Skeletal muscle satellite cell (primary cell): ENCODE data around the gene RALBP1.
"Not testable (repeated sequence)": the region's sequence is repeated elsewhere in the genome, so short reads cannot be mapped to it uniquely, and the experiment has no call there.

Experiments used
- H3K27me3 ChIP-seq: 2 replicates; pipeline ENCODE4 v1.7.0; 2013; ENCODE audit warnings: low read length; ENCODE audit not compliant: control insufficient read depth, insufficient read depth
- H3K36me3 ChIP-seq: 2 replicates; pipeline ENCODE4 v1.7.0; 2013; ENCODE audit warnings: mild to moderate bottlenecking, control low read depth, low read length; ENCODE audit not compliant: insufficient read depth
- H3K4me1 ChIP-seq: 2 replicates; pipeline ENCODE4 v1.7.0; 2013; ENCODE audit warnings: low read length; ENCODE audit not compliant: control insufficient read depth, insufficient read depth
- H3K4me2 ChIP-seq: 2 replicates; pipeline ENCODE4 v1.7.0; 2013; ENCODE audit warnings: mild to moderate bottlenecking, low read length
- H3K4me3 ChIP-seq: 2 replicates; pipeline ENCODE4 v1.7.0; 2013; ENCODE audit warnings: low read length
- H3K9ac ChIP-seq: 2 replicates; pipeline ENCODE4 v1.7.0; 2013; ENCODE audit warnings: mild to moderate bottlenecking, low read depth, low read length, moderate library complexity
- H3K9me3 ChIP-seq: replicated peaks from 2 replicates; pipeline ENCODE4 v1.7.0; 2013; ENCODE audit warnings: mild to moderate bottlenecking, control low read depth, low read length

The RALBP1 gene

GRCh38 chr18:9436206-9436929 is 38.9 kb upstream of the RALBP1 start:
- no peak overlapping the region for H3K4me3 ChIP-seq
- no peaks in the 10 kb centered on the region for H3K36me3 ChIP-seq
- no peak overlapping the region for H3K4me2 ChIP-seq
- no peaks in the 10 kb centered on the region for H3K9me3 ChIP-seq
- H3K4me1 ChIP-seq: no peaks in the 10 kb centered on the region
- H3K27me3 ChIP-seq: no peaks in the 10 kb centered on the region
- no peak overlapping the region for H3K9ac ChIP-seq

GRCh38 chr18:9437021-9437437 is 38.3 kb upstream of the RALBP1 start:
- Histone ChIP-seq H3K9ac (no peak overlapping the region), H3K4me3 (no peak overlapping the region), H3K4me2 (no peak overlapping the region), H3K9me3 (no peaks in the 10 kb centered on the region), H3K36me3 (no peaks in the 10 kb centered on the region), H3K4me1 (no peaks in the 10 kb centered on the region), H3K27me3 (no peaks in the 10 kb centered on the region)

GRCh38 chr18:9437672-9438071 is 37.6 kb upstream of the RALBP1 start:
- Histone ChIP-seq H3K27me3 (no peaks in the 10 kb centered on the region), H3K36me3 (no peaks in the 10 kb centered on the region), H3K4me3 (no peak overlapping the region), H3K9me3 (no peaks in the 10 kb centered on the region), H3K4me2 (no peak overlapping the region), H3K4me1 (no peaks in the 10 kb centered on the region), H3K9ac (no peak overlapping the region)

- no peaks in the 10 kb centered on the region for H3K9me3 ChIP-seq
- H3K4me2 ChIP-seq: no peak overlapping the region
- no peaks in the 10 kb centered on the region for H3K36me3 ChIP-seq
- peaks cover 6% of the 10 kb centered on the region for H3K27me3 ChIP-seq
- H3K4me1 ChIP-seq: no peaks in the 10 kb centered on the region
- no peak overlapping the region for H3K9ac ChIP-seq
- no peak overlapping the region for H3K4me3 ChIP-seq
These were observed 34.3 kb upstream of the RALBP1 start for GRCh38 chr18:9441061-9441460.

- no peak overlapping the region for H3K9ac ChIP-seq
- no peaks in the 10 kb centered on the region for H3K9me3 ChIP-seq
- peaks cover 6% of the 10 kb centered on the region for H3K27me3 ChIP-seq
- H3K36me3 ChIP-seq: no peaks in the 10 kb centered on the region
- no peak overlapping the region for H3K4me3 ChIP-seq
- no peaks in the 10 kb centered on the region for H3K4me1 ChIP-seq
- H3K4me2 ChIP-seq: no peak overlapping the region
These were observed 30.8 kb upstream of the RALBP1 start for GRCh38 chr18:9444549-9444948.

- Histone ChIP-seq H3K4me2 (no peak overlapping the region), H3K9ac (no peak overlapping the region), H3K4me1 (no peaks in the 10 kb centered on the region), H3K9me3 (no peaks in the 10 kb centered on the region), H3K4me3 (no peak overlapping the region), H3K27me3 (peaks cover 19% of the 10 kb centered on the region), H3K36me3 (no peaks in the 10 kb centered on the region)
These were observed 28.5 kb upstream of the RALBP1 start for GRCh38 chr18:9446839-9447238.

- Histone ChIP-seq H3K4me2 (no peak overlapping the region), H3K9me3 (no peaks in the 10 kb centered on the region), H3K9ac (no peak overlapping the region), H3K4me3 (no peak overlapping the region), H3K27me3 (peaks cover 19% of the 10 kb centered on the region), H3K4me1 (no peaks in the 10 kb centered on the region), H3K36me3 (no peaks in the 10 kb centered on the region)
These were observed 28.0 kb upstream of the RALBP1 start for GRCh38 chr18:9447334-9447733.

GRCh38 chr18:9449600-9450414 is 25.5 kb upstream of the RALBP1 start:
- Histone ChIP-seq H3K4me1 (no peaks in the 10 kb centered on the region), H3K36me3 (no peaks in the 10 kb centered on the region), H3K27me3 (peaks cover 18% of the 10 kb centered on the region), H3K4me3 (no peak overlapping the region), H3K9ac (no peak overlapping the region), H3K9me3 (no peaks in the 10 kb centered on the region), H3K4me2 (no peak overlapping the region)

- H3K9ac ChIP-seq, H3K4me3 ChIP-seq, H3K4me2 ChIP-seq, H3K4me1 ChIP-seq, H3K36me3 ChIP-seq, H3K9me3 ChIP-seq: not testable (repeated sequence)
- H3K27me3 ChIP-seq: peaks cover 13% of the 10 kb centered on the region
These were observed 24.4 kb upstream of the RALBP1 start for GRCh38 chr18:9450920-9451319.

GRCh38 chr18:9453283-9453682 is 22.0 kb upstream of the RALBP1 start:
- Histone ChIP-seq H3K9me3 (peaks cover 4% of the 10 kb centered on the region), H3K4me2 (no peak overlapping the region), H3K27me3 (peaks cover 13% of the 10 kb centered on the region), H3K4me1 (no peaks in the 10 kb centered on the region), H3K4me3 (no peak overlapping the region), H3K36me3 (no peaks in the 10 kb centered on the region), H3K9ac (no peak overlapping the region)

GRCh38 chr18:9454061-9454703 is 21.1 kb upstream of the RALBP1 start:
- no peak overlapping the region for H3K9ac ChIP-seq

More at GRCh38 chr18:9454061-9454703, 21.1 kb upstream of the RALBP1 start:
- Histone ChIP-seq H3K9me3 (peaks cover 4% of the 10 kb centered on the region), H3K4me2 (no peak overlapping the region), H3K27me3 (peaks cover 13% of the 10 kb centered on the region), H3K4me1 (no peaks in the 10 kb centered on the region), H3K36me3 (no peaks in the 10 kb centered on the region), H3K4me3 (no peak overlapping the region)
